Measurements from ENCODE around the gene RNF151.
A peak's percentile ranks its signal among the peaks of the same experiment; 100 is the strongest.
"Not testable (repeated sequence)": the region's sequence is repeated elsewhere in the genome, so short reads cannot be mapped to it uniquely, and the experiment has no call there.

The RNF151 gene

DNA sequence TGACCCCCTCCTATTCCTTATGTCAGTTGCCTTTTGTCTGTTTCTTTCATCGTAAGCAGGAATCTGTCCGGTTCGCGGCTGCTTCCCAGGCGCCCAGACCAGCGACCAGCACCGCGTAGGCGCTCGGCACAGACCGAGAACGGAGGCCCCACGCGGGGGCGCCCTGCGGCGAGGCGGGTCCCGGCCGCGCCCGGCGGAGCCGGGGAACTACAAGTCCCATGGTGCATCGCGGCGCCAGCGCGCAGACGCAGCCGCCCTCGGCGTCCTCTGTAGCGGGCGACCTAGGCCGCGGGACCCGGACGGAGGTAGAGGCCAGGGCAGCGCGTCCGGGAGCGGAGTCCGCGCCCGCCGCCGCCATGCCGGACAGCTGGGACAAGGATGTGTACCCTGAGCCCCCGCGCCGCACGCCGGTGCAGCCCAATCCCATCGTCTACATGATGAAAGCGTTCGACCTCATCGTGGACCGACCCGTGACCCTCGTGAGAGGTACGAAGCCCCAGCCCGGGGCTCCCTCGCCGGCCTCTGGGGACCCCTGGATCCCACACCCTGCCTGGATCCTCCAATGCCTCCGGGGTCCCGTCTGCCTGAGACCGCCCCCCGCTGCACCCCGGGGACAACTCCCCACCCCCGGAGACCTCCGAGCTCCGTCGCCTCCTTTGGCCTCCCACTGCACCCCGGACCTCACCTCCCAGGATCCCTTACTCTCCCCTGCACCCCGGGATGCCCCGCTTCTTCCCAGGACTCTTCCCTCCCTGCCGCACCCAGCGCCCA lies 7.2 kb upstream of the RNF151 start, which contains the start of gene NDUFB10:
Gene NDUFB10, plus strand, starts transcription at position 270 of the 771 bp plus-strand sequence. Its CDS starts 87 bp downstream, at position 357.
- DNase-seq (ENCODE audit: low spot score) = peak; percentile 90

DNA sequence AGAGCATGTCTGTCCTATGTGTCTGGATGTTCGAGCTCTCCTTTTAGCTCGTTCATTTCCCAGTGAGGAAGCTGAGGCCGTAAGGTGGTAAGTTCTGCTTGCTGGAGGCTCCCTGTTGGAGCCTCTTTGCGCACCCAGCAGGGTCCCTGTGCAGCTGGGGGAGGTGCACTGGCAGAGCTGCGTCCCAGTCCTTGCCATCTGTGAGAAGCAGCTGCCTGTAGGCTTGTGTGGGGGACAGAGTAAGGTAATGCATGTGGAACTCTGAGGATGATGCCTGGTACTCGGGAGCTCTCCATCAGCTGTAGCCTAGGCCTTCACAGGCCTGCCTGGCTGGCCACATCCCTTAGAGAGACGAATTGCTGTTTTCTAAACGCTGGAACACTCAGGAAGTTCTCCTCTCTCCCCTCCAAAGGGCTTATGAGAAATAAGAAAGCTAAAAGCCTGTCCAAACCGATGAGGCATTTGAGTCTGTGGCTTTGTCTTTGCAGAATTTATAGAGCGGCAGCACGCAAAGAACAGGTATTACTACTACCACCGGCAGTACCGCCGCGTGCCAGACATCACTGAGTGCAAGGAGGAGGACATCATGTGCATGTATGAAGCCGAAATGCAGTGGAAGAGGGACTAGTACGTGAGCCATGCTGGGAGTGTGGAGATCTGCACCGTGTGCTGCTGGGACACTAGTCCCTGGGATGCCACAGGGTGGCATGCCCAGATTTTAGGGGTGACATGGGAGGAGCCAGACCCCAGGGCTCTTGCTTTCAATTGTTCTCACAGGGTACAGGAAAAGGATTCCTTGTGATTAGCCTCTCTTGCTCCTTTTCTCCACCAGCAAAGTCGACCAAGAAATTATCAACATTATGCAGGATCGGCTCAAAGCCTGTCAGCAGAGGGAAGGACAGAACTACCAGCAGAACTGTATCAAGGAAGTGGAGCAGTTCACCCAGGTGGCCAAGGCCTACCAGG lies 5.7 kb upstream of the RNF151 start:
- peak; percentile 77 for DNase-seq (ENCODE audit: low spot score)

GRCh38 chr16:1961651-1962067 lies 5.0 kb upstream of the RNF151 start:
- no peak for DNase-seq (ENCODE audit: low spot score)

GRCh38 chr16:1962161-1963153 lies 4.2 kb upstream of the RNF151 start:
- not testable (repeated sequence) for DNase-seq (ENCODE audit: low spot score)

DNA sequence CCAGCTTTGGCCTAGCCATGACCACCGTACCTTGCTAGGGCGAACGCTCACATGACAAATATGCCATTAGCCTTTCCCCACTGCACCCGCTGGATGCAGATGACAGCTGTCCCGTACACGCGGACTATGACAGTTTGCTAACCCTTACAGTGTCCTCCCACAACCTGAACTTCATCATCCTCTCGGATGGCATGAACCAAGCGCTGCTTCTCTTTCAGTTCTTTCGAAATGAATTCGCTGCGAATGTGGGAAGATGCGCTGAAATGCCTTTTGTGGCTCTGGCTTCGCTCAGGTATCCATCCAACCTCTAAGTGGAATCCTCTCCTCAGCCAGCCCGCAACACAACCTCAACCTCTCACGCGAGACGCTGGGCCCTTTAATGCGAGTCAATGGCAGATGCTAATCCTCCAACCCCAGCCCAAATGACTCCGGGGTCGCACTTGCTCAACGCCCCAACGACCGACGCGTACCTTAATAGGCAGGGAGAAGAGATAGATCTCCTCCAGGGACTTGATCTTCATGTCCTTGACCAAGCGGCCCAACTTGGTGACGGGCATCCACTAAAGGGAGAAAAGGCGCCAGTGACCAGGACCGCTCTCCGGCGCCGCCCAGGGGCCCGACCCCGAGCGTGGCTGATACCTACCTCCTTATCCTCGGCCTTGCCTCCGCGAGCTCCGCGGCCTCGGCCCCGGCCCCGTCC lies 2.7 kb upstream of the RNF151 start:
- DNase-seq (ENCODE audit: low spot score) = peak; percentile 57

DNA sequence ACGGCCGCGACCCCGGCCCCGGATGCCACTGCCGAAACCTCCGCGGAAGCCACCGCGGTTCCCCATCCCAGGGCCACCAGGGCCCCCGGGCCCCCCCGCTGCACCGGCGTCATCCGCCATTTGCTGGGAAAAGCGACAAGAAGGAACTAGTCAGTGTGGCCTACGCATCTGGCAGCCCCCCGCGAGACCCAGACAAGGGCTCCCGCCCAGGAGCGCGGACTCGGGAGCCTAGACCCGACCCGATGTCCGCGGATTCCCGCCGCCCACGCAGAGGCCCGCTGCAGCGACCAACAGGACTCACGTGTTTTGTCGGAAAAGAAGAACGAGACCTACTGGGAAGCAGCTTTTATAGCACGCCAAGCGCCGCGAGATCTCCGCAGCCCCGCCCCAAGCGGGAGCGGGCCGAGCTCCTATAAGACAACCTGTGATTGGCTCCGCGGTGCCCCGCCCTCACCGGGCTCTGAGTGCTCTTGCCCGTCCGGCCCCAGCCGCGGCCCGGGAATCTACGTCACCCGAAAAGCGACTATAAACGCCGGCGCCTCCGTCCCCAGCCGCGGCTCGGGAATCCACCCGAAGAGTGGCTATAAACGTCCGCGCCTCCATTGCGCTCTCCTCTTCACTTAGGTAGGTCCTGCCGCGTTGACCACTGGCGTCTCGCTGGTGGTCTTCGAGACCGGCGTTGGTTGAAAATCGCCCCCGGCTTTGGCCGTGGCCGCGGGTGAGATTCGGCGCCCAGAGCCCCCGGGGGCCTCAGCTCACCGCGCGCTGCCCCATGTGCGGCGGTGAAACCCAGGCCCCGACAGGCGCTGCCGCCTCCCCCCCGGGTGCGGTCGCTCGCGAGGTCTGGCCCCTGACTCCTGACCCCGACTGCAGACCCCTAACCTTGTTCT lies 1.9 kb upstream of the RNF151 start, which contains the start of gene RPS2:
Gene RPS2, minus strand, starts transcription at position 321 of the 890 bp plus-strand sequence. Its CDS starts 201 bp downstream, at position 120.
- DNase-seq (ENCODE audit: low spot score) = peak; percentile 98

DNA sequence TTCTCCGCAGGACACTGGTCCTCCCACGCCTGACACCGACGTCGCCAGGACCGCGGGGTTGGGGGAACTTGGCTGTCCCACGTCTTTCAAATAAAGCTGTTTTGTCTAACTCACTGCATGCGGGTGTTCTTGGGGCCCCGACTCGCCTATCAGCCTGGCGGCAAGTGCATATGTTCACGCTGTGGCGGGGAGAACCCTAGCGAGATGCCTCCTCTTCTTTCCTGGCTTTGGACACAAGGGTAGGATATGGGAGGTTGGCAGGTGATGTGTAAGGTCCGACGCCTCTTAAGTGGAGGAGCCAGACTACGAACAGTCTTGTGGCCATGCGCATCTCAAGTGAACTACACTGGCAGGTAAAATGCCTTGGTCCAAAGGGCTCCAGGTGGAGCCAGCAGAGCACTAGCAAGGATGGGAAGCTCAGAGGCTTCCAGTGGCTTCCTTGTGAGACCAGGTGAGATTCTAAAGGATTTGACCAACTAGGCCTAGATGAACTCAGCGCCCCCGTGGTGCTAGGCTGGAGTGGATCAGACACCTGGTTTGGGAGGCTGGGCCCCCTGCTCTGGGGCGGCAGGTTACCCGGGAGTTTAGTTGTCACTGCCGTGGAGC lies 1.2 kb upstream of the RNF151 start:
- DNase-seq (ENCODE audit: low spot score) = no peak

DNA sequence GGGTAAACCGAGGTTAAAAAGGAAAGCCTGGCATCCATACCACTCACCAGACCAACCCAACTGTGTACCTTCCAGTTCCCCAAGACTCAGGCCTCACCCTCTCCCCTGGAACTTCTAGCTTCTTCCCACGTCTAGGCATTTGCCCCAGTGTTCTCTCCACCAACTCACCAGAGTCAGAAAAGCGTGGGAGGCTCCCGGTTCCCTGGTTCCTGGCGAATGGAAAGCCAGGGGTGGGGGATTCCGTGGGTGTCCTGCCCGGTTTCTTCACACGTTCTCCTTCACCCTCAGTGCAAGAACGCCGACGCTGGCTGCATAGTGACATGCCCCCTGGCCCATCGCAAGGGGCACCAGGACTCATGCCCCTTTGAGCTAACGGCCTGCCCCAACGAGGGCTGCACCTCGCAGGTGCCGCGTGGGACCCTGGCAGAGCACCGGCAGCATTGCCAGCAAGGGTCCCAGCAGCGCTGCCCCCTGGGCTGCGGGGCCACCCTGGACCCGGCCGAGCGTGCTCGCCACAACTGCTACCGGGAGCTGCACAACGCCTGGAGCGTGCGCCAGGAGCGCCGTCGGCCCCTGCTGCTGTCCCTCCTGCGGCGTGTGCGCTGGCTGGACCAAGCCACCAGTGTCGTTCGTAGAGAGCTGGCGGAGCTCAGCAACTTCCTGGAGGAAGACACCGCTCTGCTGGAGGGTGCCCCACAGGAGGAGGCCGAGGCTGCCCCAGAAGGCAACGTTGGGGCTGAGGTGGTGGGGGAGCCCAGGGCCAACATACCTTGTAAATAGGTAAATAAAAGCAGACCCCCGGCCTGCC lies 1.7 kb downstream of the RNF151 start:
- DNase-seq (ENCODE audit: low spot score) = no peak

DNA sequence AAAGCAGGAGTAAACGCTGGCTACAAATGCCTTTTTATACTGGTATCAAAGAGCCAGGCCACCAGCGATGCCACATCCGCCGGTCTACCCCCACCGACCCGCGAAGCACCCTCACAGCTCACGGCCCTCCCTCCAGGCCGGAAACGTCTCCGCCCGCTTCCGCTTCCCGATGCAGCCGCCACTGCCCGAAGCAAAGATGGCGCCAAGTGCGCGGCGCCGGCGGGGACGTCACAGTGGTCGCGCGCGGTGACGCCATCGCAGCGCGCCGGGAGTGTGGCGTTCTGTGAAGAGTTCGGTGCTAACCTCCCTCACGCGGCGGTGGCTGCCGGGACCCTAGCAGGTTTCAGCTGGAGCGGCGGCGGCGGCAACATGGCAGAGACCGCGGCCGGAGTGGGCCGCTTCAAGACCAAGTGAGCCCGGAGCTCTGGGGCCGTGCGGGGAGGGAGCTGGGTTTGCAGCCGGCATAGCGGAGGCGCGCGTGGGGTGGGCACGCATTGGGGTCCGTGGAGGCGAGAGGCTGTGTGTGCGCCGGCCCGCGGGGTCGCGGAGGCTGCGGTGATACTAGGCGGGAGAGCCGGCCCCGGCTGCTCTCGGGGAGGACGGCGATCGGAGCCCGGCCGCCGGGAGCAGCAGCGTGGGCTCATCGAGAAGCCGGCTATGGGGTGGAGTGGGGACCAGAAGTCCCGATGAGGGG lies 5.3 kb downstream of the RNF151 start, which contains the start of gene TBL3:
Gene TBL3, plus strand, starts transcription at position 258 of the 694 bp plus-strand sequence. Its CDS starts 112 bp downstream, at position 370.
- DNase-seq (ENCODE audit: low spot score) = peak; percentile 93

GRCh38 chr16:1972490-1972877 lies 5.8 kb downstream of the RNF151 start:
- DNase-seq (ENCODE audit: low spot score) = no peak

DNA sequence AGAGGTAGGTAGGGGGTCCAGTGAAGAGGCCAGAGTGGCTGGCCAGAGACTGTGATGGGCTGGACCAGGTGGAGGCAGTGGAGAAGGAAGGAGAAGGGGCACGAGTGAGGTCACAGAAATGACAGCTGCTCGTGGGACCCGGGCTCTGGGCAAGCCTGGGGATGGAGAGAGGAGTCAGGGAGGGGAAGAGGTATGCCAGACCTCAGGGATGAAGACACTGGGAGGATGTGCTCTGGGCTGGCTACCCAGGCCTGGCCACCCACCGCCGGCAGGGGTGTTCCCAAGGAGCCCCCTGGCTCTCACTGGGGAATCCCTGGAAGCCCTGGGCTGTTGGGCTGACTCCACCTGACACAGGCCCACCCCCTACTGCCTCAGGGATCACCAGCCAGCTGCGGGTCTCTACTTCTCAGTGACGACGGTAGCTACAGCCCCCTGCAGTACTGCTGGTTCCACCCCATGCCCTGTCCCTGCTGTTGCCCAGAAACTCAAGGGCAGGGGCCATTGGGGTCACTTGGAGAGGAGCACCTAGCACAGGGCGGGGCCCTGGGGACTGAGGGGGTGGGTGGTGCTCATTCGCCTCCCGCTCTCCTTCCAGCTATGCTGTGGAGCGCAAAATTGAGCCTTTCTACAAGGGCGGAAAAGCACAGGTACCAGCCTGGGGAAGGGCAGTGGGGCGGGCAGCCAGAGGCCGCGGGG lies 7.0 kb downstream of the RNF151 start:
- no peak for DNase-seq (ENCODE audit: low spot score)

GRCh38 chr16:1974157-1975070 lies 7.8 kb downstream of the RNF151 start:
- no peak for DNase-seq (ENCODE audit: low spot score)

- DNase-seq (ENCODE audit: low spot score) = no peak
Measured at GRCh38 chr16:1975432-1976215, 9.0 kb downstream of the RNF151 start.

GRCh38 chr16:1976216-1976520 lies 9.5 kb downstream of the RNF151 start:
- no peak for DNase-seq (ENCODE audit: low spot score)

All from SK-N-DZ (cell line).